Fibroblast of lung (primary cell): ENCODE results near the gene CXCR4. TPM values are rescaled to one million over a fixed set of nuclear protein-coding genes. Genes with fewer than 3 reads are reported as not detected.
"Not testable (repeated sequence)": the region's sequence is repeated elsewhere in the genome, so short reads cannot be mapped to it uniquely, and the experiment has no call there.

Source experiments
- DNase-seq, 2 donors: peaks; one replicate each; pipeline versions ENCODE4 v3.0.0 to v3.0.0-alpha.2; 2010; ENCODE audit warnings: low read depth in 2 of 2
- H2AFZ ChIP-seq: 2 replicates; pipeline ENCODE4 v1.5.1; 2012; ENCODE audit warnings: low read length, control low read depth, inconsistent platforms
- H3K27ac ChIP-seq: 2 replicates; pipeline ENCODE4 v1.5.1; 2011; ENCODE audit warnings: low read length, control low read depth; ENCODE audit not compliant: insufficient read depth
- H3K27me3 ChIP-seq: 2 replicates; pipeline ENCODE4 v1.5.1; 2011; ENCODE audit warnings: mild to moderate bottlenecking, low read length; ENCODE audit not compliant: control insufficient read depth, insufficient read depth
- H3K36me3 ChIP-seq: 2 replicates; pipeline ENCODE4 v1.5.1; 2011; ENCODE audit warnings: low read length; ENCODE audit not compliant: control insufficient read depth, insufficient read depth
- H3K4me1 ChIP-seq: 2 replicates; pipeline ENCODE4 v1.5.1; 2011; ENCODE audit warnings: low read length; ENCODE audit not compliant: control insufficient read depth, insufficient read depth; ENCODE audit errors: extremely low read depth
- H3K4me2 ChIP-seq: 2 replicates; pipeline ENCODE4 v1.5.1; 2011; ENCODE audit warnings: low read length, control low read depth; ENCODE audit not compliant: insufficient read depth; ENCODE audit errors: extremely low read depth
- H3K4me3 ChIP-seq, 4 experiments: fragments of 200-600 bp in 1 of 4; sonication (generic) in 1 of 4; replicated peaks in 1 of 4; 2 replicates each; pipeline ENCODE4 v1.5.1; 2011 to 2016; ENCODE audit warnings: low read length in 4 of 4, low read depth in 3 of 4, mild to moderate bottlenecking in 3 of 4, control low read depth in 2 of 4, inconsistent platforms in 1 of 4, mixed read lengths in 1 of 4; ENCODE audit not compliant: insufficient read depth in 1 of 4; ENCODE audit errors: control extremely low read depth in 1 of 4
- H3K79me2 ChIP-seq: 2 replicates; pipeline ENCODE4 v1.5.1; 2012; ENCODE audit warnings: mild to moderate bottlenecking, low read length, inconsistent platforms; ENCODE audit not compliant: control insufficient read depth, insufficient read depth
- H3K9ac ChIP-seq: 2 replicates; pipeline ENCODE4 v1.5.1; 2011; ENCODE audit warnings: mild to moderate bottlenecking, low read length, control low read depth; ENCODE audit not compliant: insufficient read depth
- H3K9me3 ChIP-seq: 2 replicates; pipeline ENCODE4 v1.5.1; 2012; ENCODE audit warnings: low read depth, low read length; ENCODE audit not compliant: control insufficient read depth, insufficient read depth
- H4K20me1 ChIP-seq: 2 replicates; pipeline ENCODE4 v1.5.1; 2011; ENCODE audit warnings: low read length; ENCODE audit not compliant: control insufficient read depth, insufficient read depth; ENCODE audit errors: extremely low read depth
- EZH2 ChIP-seq: IDR thresholded peaks from 2 replicates; pipeline ENCODE4 v1.5.1; 2012; ENCODE audit warnings: low read length, control low read depth, mild to moderate bottlenecking; ENCODE audit errors: missing control alignments
- polyA plus RNA-seq, 2 donors: library from polyadenylated mRNA; depleted of rRNA in 1 of 2; stranded (reverse) in 1 of 2; unstranded in 1 of 2; fragments of >200 nt; gene quantifications; 2 replicates each; pipeline ENCODE4 v1.2.1, GENCODE V29; 2011 to 2012; ENCODE audit warnings: missing spikeins in 1 of 2
- total RNA-seq: library from RNA; depleted of rRNA; stranded (reverse); fragments of >200 nt; gene quantifications from 2 replicates; pipeline ENCODE4 v1.2.1, GENCODE V29; 2014
- TF ChIP-seq, protein P1 (sequence below), 2 donors: IDR thresholded peaks in 1 of 2; conservative IDR thresholded peaks in 1 of 2; 1 replicate in 1 of 2; 2 replicates in 1 of 2; pipeline ENCODE4 v1.5.1; 2011 to 2012; ENCODE audit warnings: low read length in 2 of 2, control low read depth in 1 of 2, inconsistent platforms in 1 of 2, low read depth in 1 of 2, mild to moderate bottlenecking in 1 of 2

Gene CXCR4
- total and polyA plus RNA-seq, 2 donors (not counting 1 experiment from before 2014, with no cell fraction given), result 0.03 TPM; not detected in 1

DNA sequence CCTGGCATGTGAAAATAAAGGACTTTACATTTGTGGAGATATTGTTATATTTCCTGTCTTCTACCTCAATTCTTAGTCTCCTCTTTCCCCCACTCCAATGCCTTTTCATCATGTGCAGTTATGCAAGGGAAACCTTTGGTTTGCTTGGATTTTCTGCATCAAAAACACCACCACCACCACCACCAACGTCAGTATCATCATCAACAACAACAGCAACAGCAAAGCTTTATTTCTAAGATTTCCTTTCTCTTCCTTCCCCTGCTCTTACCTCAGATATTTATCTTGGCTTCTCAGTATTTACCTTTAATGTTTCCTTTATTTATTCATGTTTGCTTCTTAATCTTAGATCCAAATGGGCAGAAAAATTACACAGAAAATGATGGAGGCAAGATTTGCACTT, 26.1 kb downstream of the CXCR4 start:
- no peak for DNase-seq
- H3K79me2 ChIP-seq, result no peaks in the 10 kb centered on the region
- no peaks in the 10 kb centered on the region for H3K27me3 ChIP-seq

GRCh38 chr2:136087901-136088460, 30.0 kb downstream of the CXCR4 start:
- H3K27ac ChIP-seq, H4K20me1 ChIP-seq, H3K36me3 ChIP-seq, H3K27me3 ChIP-seq, DNase-seq, H3K4me3 ChIP-seq, H2AFZ ChIP-seq, H3K9ac ChIP-seq, H3K79me2 ChIP-seq, H3K4me1 ChIP-seq, H3K9me3 ChIP-seq, H3K4me2 ChIP-seq: not testable (repeated sequence)

More for the DNA sequence above, 26.1 kb downstream of the CXCR4 start:
- Histone ChIP-seq H3K27ac (no peak overlapping the region), H3K4me1 (no peaks in the 10 kb centered on the region), H3K9me3 (no peaks in the 10 kb centered on the region), H4K20me1 (no peaks in the 10 kb centered on the region), H3K9ac (no peak overlapping the region), H3K4me3 (no peak overlapping the region), H2AFZ (no peak overlapping the region), H3K36me3 (no peaks in the 10 kb centered on the region), H3K4me2 (no peak overlapping the region)
- TF ChIP-seq, protein P1, sequence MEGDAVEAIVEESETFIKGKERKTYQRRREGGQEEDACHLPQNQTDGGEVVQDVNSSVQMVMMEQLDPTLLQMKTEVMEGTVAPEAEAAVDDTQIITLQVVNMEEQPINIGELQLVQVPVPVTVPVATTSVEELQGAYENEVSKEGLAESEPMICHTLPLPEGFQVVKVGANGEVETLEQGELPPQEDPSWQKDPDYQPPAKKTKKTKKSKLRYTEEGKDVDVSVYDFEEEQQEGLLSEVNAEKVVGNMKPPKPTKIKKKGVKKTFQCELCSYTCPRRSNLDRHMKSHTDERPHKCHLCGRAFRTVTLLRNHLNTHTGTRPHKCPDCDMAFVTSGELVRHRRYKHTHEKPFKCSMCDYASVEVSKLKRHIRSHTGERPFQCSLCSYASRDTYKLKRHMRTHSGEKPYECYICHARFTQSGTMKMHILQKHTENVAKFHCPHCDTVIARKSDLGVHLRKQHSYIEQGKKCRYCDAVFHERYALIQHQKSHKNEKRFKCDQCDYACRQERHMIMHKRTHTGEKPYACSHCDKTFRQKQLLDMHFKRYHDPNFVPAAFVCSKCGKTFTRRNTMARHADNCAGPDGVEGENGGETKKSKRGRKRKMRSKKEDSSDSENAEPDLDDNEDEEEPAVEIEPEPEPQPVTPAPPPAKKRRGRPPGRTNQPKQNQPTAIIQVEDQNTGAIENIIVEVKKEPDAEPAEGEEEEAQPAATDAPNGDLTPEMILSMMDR (conservative IDR thresholded peaks at IDR 0.05 in 1 of 2, IDR thresholded peaks at IDR 0.05 in 1 of 2; ENCODE audit: low read depth in 1 of 2, low read length in 2 of 2), result no peak
- TF ChIP-seq EZH2, result no peak

GRCh38 chr2:136086253-136087016, 31.5 kb downstream of the CXCR4 start:
- no peaks in the 10 kb centered on the region for H3K36me3 ChIP-seq
- no peak for DNase-seq
- no peaks in the 10 kb centered on the region for H3K79me2 ChIP-seq
- H3K9ac ChIP-seq, result no peak overlapping the region
- H3K4me2 ChIP-seq, result no peak overlapping the region
- H3K27ac ChIP-seq, result no peak overlapping the region
- H3K4me1 ChIP-seq, result no peaks in the 10 kb centered on the region
- no peak overlapping the region for H3K4me3 ChIP-seq
- no peaks in the 10 kb centered on the region for H3K9me3 ChIP-seq
- TF ChIP-seq EZH2, result no peak
- TF ChIP-seq, protein P1 (conservative IDR thresholded peaks at IDR 0.05 in 1 of 2, IDR thresholded peaks at IDR 0.05 in 1 of 2; ENCODE audit: low read depth in 1 of 2, low read length in 2 of 2), result no peak
- no peaks in the 10 kb centered on the region for H4K20me1 ChIP-seq
- no peak overlapping the region for H2AFZ ChIP-seq
- H3K27me3 ChIP-seq, result no peaks in the 10 kb centered on the region
